ENCODE results near the gene SENP5. TPM values are rescaled to one million over a fixed set of nuclear protein-coding genes. Genes with fewer than 3 reads are reported as not detected.
A peak's percentile ranks its signal among the peaks of the same experiment; 100 is the strongest.
"Not testable (repeated sequence)": the region's sequence is repeated elsewhere in the genome, so short reads cannot be mapped to it uniquely, and the experiment has no call there.

The SENP5 gene
- total RNA-seq, 1 donor from 2014 or later: 34.4 TPM

DNA sequence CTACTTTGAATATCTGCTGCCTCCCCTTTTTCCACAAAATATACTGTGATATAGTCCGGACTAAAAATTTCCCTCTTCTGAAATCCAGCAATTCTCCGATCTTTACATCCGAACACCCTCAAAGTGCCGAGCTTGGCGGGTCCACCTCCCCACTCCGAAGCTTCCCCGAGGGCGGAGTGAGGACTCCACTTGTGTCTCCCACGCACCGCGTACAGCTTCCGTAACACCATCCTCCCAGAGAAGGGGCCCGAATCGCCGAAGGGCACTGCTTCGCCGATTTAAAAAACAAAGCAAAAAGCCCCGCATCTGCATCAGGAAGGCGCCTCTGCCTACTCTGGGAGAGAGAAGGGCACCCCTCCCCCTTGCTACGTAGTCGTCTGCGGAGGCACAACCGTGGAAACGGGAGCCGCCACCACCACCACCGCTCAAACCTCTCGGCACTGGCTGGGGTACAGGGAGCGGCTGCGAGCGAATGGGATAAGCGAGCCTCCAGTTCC lies 74.1 kb downstream of the SENP5 start:
- peaks cover 13 to 35% (median 29%) of the 10 kb centered on the region in 3 donors for H3K36me3 ChIP-seq (ENCODE audit: control insufficient read depth in 3 of 3, insufficient read depth in 3 of 3, low read length in 3 of 3)
- H3K4me1 ChIP-seq (ENCODE audit: control insufficient read depth in 3 of 3, insufficient read depth in 3 of 3, low read length in 3 of 3): peaks cover 20 to 35% (median 20%) of the 10 kb centered on the region in 3 donors
- peak overlapping the region; percentile 93 for H3K27ac ChIP-seq (ENCODE audit: low read depth, low read length)
- H3K27me3 ChIP-seq (ENCODE audit: control insufficient read depth in 3 of 3, insufficient read depth in 3 of 3, low read length in 3 of 3): no peaks in the 10 kb centered on the region
- H3K9ac ChIP-seq (ENCODE audit: low read depth in 1 of 3, low read length in 3 of 3): peak overlapping the region; percentile 96 to 99 (median 98)
- peak overlapping the region; percentile 92 to 100 (median 99) for H3K4me3 ChIP-seq (ENCODE audit: low read length in 3 of 3)
- no peaks in the 10 kb centered on the region for H3K9me3 ChIP-seq (ENCODE audit: control insufficient read depth in 3 of 3, low read length in 3 of 3)

GRCh38 chr3:196942226-196942914 lies 74.7 kb downstream of the SENP5 start, which contains the start of gene NCBP2:
Gene NCBP2 (minus strand): TSS chr3:196942528. CDS start chr3:196942503, 25 bp downstream.
- Histone ChIP-seq H3K27ac (ENCODE audit: low read depth, low read length) (peak within 1 kb of the TSS; percentile 93), H3K36me3 (ENCODE audit: control insufficient read depth in 3 of 3, insufficient read depth in 3 of 3, low read length in 3 of 3) (peaks cover 9 to 30% (median 23%) of the 10 kb centered on the region in 3 donors), H3K9me3 (ENCODE audit: control insufficient read depth in 3 of 3, low read length in 3 of 3) (no peaks in the 10 kb centered on the region), H3K9ac (ENCODE audit: low read depth in 1 of 3, low read length in 3 of 3) (peak within 1 kb of the TSS; percentile 96 to 99 (median 98)), H3K4me3 (ENCODE audit: low read length in 3 of 3) (peak within 1 kb of the TSS; percentile 92 to 100 (median 99)), H3K4me1 (ENCODE audit: control insufficient read depth in 3 of 3, insufficient read depth in 3 of 3, low read length in 3 of 3) (peaks cover 20 to 35% (median 20%) of the 10 kb centered on the region in 3 donors), H3K27me3 (ENCODE audit: control insufficient read depth in 3 of 3, insufficient read depth in 3 of 3, low read length in 3 of 3) (no peaks in the 10 kb centered on the region)

DNA sequence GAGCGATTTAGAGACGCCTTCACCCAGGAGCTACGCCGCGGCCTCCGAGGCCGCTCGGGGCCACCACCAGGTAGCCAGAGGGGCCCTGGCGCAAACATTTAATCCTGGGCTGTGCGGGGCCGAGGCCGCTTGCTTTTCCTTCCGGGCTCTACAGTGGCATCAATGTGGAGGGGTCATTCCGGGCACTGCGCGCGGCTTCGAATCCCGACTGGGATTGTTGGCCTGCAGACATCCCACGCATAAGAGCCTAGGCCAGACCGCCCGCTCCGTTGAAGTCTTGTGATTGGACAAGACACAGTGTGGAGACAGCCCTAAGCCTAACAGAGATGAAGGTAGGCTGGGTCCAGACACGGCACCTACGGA lies 75.2 kb downstream of the SENP5 start:
- H3K36me3 ChIP-seq (ENCODE audit: control insufficient read depth in 3 of 3, insufficient read depth in 3 of 3, low read length in 3 of 3): peaks cover 7 to 25% (median 18%) of the 10 kb centered on the region in 3 donors
- no peaks in the 10 kb centered on the region for H3K9me3 ChIP-seq (ENCODE audit: control insufficient read depth in 3 of 3, low read length in 3 of 3)
- H3K27ac ChIP-seq (ENCODE audit: low read depth, low read length): peak overlapping the region; percentile 93
- H3K4me3 ChIP-seq (ENCODE audit: low read length in 3 of 3): peak overlapping the region; percentile 92 to 100 (median 99)
- H3K27me3 ChIP-seq (ENCODE audit: control insufficient read depth in 3 of 3, insufficient read depth in 3 of 3, low read length in 3 of 3): no peaks in the 10 kb centered on the region
- peak overlapping the region; percentile 74 to 98 (median 96) for H3K9ac ChIP-seq (ENCODE audit: low read depth in 1 of 3, low read length in 3 of 3)
- H3K4me1 ChIP-seq (ENCODE audit: control insufficient read depth in 3 of 3, insufficient read depth in 3 of 3, low read length in 3 of 3): peaks cover 20 to 35% (median 20%) of the 10 kb centered on the region in 3 donors

GRCh38 chr3:196944037-196944790 lies 76.5 kb downstream of the SENP5 start:
- Histone ChIP-seq H3K4me1 (ENCODE audit: control insufficient read depth in 3 of 3, insufficient read depth in 3 of 3, low read length in 3 of 3) (peaks cover 20 to 35% (median 20%) of the 10 kb centered on the region in 3 donors), H3K4me3 (ENCODE audit: low read length in 3 of 3) (peak overlapping the region in 2 of 3 donors; percentile 92 to 100)
- H3K9ac ChIP-seq (ENCODE audit: low read depth in 1 of 3, low read length in 3 of 3): not testable (repeated sequence)

DNA sequence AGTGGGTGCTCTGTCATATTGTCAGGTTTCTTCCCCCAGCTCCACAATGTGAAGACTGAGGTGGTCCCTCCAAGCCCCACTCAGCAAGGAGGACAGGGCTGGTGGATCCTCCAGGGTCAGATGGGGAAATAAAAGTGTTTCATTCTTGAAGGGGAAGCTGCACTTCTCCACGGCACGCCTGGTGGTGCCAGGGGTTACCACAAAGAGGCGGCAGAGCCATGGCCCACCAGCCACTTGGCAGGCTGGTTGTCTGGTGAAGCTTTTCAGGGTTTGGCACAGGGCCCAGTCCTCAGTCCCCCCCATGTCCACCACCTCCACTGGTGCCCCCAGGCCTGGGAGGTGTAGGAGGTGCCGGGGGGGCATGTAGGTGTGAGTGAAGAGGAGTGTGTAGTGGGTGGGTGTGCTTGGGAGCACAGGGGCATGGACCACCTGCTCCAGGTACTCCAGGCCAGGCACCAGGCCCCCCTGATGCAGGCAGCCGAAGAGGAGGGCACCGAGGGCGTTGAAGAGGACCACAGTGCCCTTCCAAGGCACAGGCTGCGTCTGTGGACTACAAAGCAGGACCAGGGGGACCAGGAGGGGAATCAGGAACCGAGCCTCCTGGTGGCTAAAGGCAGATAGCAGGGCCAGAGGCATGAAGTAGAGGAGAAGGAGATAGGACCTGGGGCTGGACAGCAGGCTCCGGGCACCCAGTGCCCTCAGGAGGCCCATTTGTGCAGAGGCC lies 79.6 kb downstream of the SENP5 start:
- Histone ChIP-seq H3K9me3 (ENCODE audit: control insufficient read depth in 3 of 3, low read length in 3 of 3) (no peaks in the 10 kb centered on the region), H3K4me1 (ENCODE audit: control insufficient read depth in 3 of 3, insufficient read depth in 3 of 3, low read length in 3 of 3) (peaks cover 8 to 18% (median 11%) of the 10 kb centered on the region in 3 donors), H3K27me3 (ENCODE audit: control insufficient read depth in 3 of 3, insufficient read depth in 3 of 3, low read length in 3 of 3) (no peaks in the 10 kb centered on the region), H3K4me3 (ENCODE audit: low read length in 3 of 3) (no peak overlapping the region), H3K27ac (ENCODE audit: low read depth, low read length) (no peak overlapping the region), H3K9ac (ENCODE audit: low read depth in 1 of 3, low read length in 3 of 3) (no peak overlapping the region), H3K36me3 (ENCODE audit: control insufficient read depth in 3 of 3, insufficient read depth in 3 of 3, low read length in 3 of 3) (peaks cover 9 to 11% (median 10%) of the 10 kb centered on the region in 3 donors)

More at GRCh38 chr3:196944037-196944790, 76.5 kb downstream of the SENP5 start:
- H3K9me3 ChIP-seq (ENCODE audit: control insufficient read depth in 3 of 3, low read length in 3 of 3); H3K27ac ChIP-seq (ENCODE audit: low read depth, low read length); H3K27me3 ChIP-seq (ENCODE audit: control insufficient read depth in 3 of 3, insufficient read depth in 3 of 3, low read length in 3 of 3): not testable (repeated sequence)
- peaks cover 3 to 13% (median 7%) of the 10 kb centered on the region in 3 donors for H3K36me3 ChIP-seq (ENCODE audit: control insufficient read depth in 3 of 3, insufficient read depth in 3 of 3, low read length in 3 of 3)

DNA sequence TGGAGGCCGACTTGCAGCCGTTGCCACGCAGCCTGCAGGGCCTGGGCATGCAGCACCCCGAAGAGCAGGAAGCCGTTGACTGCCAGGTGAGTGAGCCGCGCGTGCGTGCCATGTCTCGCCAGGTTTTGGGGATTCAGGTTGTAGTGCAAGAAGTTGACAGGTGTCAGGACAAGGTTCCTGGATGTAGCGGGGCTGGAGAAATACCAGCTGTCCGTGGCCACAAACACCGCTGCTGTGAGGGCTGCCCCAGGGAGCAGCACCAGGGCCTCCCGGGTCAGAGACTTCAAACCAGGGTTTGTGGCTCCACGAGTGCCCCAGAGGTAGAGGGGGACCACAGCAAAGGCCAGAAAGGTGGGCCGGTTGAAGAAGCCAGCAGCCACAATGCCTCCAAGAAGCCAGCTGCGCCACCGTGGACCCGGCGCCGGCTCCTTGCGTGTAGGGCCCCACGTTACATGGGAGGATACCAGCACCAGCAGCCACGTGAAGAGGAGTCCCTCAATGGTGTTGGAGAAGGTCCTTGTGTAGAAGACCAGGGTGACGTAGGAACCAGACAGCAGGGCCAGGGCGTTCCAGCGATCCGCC lies 80.2 kb downstream of the SENP5 start:
- Histone ChIP-seq H3K4me1 (ENCODE audit: control insufficient read depth in 3 of 3, insufficient read depth in 3 of 3, low read length in 3 of 3) (peaks cover 8 to 15% (median 11%) of the 10 kb centered on the region in 3 donors), H3K36me3 (ENCODE audit: control insufficient read depth in 3 of 3, insufficient read depth in 3 of 3, low read length in 3 of 3) (peaks cover 9 to 11% (median 10%) of the 10 kb centered on the region in 3 donors), H3K4me3 (ENCODE audit: low read length in 3 of 3) (no peak overlapping the region), H3K27ac (ENCODE audit: low read depth, low read length) (no peak overlapping the region), H3K9me3 (ENCODE audit: control insufficient read depth in 3 of 3, low read length in 3 of 3) (no peaks in the 10 kb centered on the region), H3K9ac (ENCODE audit: low read depth in 1 of 3, low read length in 3 of 3) (no peak overlapping the region), H3K27me3 (ENCODE audit: control insufficient read depth in 3 of 3, insufficient read depth in 3 of 3, low read length in 3 of 3) (no peaks in the 10 kb centered on the region)

DNA sequence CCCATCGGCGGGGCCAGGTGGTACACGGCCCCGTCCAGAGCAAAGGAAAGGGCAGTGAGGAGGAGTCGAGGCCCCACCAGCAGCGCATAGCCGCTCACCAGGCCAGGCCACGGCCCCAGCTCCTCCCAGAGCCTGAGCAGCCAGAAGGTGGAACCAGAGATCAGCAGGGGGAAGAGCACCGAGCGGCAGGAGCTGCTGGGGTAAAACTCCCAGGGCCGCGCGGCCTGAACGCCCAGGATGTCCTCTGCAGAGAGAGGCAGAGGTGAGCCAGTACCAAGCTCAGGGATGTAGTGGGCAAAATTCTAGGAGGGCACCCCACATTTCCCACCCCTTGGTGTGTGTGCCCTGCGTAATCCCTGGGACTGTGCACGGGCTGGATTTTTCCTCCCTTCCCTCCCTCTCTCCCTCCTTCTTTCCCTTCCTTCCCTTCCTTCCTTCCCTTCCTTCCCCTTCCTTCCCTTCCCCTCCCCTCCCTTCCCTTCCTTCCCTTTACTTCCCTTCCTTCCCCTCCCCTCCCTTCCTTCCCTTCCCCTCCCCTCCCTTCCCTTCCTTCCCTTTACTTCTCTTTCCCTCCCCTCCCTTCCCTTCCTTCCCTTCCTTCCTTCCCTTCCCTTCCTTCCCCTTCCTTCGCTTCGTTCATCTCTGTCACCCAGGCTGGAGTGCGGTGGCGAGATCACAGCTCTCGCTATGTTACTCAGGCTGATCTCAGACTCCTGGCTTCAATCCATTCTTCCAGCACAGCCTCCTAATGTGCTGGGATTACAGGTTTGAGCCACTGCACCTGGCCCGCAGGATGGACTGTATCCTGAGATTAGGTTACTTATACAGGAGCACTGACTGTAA lies 80.9 kb downstream of the SENP5 start:
- H3K27me3 ChIP-seq (ENCODE audit: control insufficient read depth in 3 of 3, insufficient read depth in 3 of 3, low read length in 3 of 3): no peaks in the 10 kb centered on the region
- H3K36me3 ChIP-seq (ENCODE audit: control insufficient read depth in 3 of 3, insufficient read depth in 3 of 3, low read length in 3 of 3): peaks cover 9 to 11% (median 10%) of the 10 kb centered on the region in 3 donors
- H3K9me3 ChIP-seq (ENCODE audit: control insufficient read depth in 3 of 3, low read length in 3 of 3): no peaks in the 10 kb centered on the region
- H3K27ac ChIP-seq (ENCODE audit: low read depth, low read length): no peak overlapping the region
- H3K4me3 ChIP-seq (ENCODE audit: low read length in 3 of 3): no peak overlapping the region
- peaks cover 2 to 8% (median 5%) of the 10 kb centered on the region in 3 donors for H3K4me1 ChIP-seq (ENCODE audit: control insufficient read depth in 3 of 3, insufficient read depth in 3 of 3, low read length in 3 of 3)
- no peak overlapping the region for H3K9ac ChIP-seq (ENCODE audit: low read depth in 1 of 3, low read length in 3 of 3)

- Histone ChIP-seq H3K9me3 (ENCODE audit: control insufficient read depth in 3 of 3, low read length in 3 of 3) (no peaks in the 10 kb centered on the region), H3K27ac (ENCODE audit: low read depth, low read length) (no peak overlapping the region), H3K4me3 (ENCODE audit: low read length in 3 of 3) (no peak overlapping the region), H3K9ac (ENCODE audit: low read depth in 1 of 3, low read length in 3 of 3) (no peak overlapping the region), H3K4me1 (ENCODE audit: control insufficient read depth in 3 of 3, insufficient read depth in 3 of 3, low read length in 3 of 3) (peaks cover 0 to 3% (median 2%) of the 10 kb centered on the region in 3 donors), H3K27me3 (ENCODE audit: control insufficient read depth in 3 of 3, insufficient read depth in 3 of 3, low read length in 3 of 3) (no peaks in the 10 kb centered on the region), H3K36me3 (ENCODE audit: control insufficient read depth in 3 of 3, insufficient read depth in 3 of 3, low read length in 3 of 3) (peaks cover 8 to 11% (median 10%) of the 10 kb centered on the region in 3 donors)
These were observed 81.5 kb downstream of the SENP5 start for GRCh38 chr3:196949285-196949619.

DNA sequence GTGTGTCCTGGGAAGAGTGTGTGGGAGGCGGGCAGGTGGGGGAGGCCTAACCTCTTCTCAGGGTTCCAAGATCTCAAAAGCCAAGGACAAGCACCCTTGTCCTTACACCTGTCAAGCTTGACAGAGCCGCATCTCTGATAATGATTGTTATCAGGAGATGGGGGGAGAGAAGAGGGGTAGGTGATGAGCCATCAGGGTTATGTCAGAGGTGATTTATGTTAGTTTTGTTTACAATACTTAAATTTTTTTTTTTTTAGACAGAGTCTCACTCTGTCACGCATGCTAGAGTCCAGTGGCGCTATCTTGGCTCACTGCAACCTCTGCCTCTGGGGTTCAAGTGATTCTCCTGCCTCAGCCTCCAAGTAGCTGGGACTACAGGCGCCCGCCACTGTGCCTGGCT lies 82.0 kb downstream of the SENP5 start:
- Histone ChIP-seq H3K36me3 (ENCODE audit: control insufficient read depth in 3 of 3, insufficient read depth in 3 of 3, low read length in 3 of 3) (peaks cover 7 to 11% (median 10%) of the 10 kb centered on the region in 3 donors), H3K27ac (ENCODE audit: low read depth, low read length) (no peak overlapping the region), H3K4me3 (ENCODE audit: low read length in 3 of 3) (no peak overlapping the region), H3K4me1 (ENCODE audit: control insufficient read depth in 3 of 3, insufficient read depth in 3 of 3, low read length in 3 of 3) (no peaks in the 10 kb centered on the region), H3K9ac (ENCODE audit: low read depth in 1 of 3, low read length in 3 of 3) (no peak overlapping the region), H3K9me3 (ENCODE audit: control insufficient read depth in 3 of 3, low read length in 3 of 3) (no peaks in the 10 kb centered on the region), H3K27me3 (ENCODE audit: control insufficient read depth in 3 of 3, insufficient read depth in 3 of 3, low read length in 3 of 3) (no peaks in the 10 kb centered on the region)

Data from skeletal muscle tissue (tissue), 4 donors.